ENCODE data around the gene FBLN5.
"Not testable (repeated sequence)": the region's sequence is repeated elsewhere in the genome, so short reads cannot be mapped to it uniquely, and the experiment has no call there.

The FBLN5 gene

DNA sequence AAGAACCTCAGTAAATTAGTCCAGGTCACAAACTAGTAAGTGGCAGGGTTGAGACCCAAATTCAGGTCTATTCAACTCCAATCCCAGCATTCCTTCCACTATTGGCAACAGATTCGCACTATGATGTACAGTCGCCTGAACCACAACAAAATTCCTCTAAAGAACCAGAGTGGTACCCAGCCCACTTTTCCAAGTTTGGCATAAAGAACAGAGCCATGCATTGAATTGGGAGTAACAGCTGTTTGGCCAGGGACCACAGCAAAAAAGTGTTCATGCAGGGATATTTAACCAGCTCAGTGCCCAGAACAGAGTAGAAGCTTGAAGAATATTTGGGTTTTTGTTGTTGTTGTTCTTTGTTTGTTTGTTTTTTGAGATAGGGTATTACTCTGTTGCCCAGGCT lies 89.9 kb downstream of the FBLN5 start:
- DNase-seq: no peak

- DNase-seq: no peak
Observed at GRCh38 chr14:91854327-91854934, 93.1 kb downstream of the FBLN5 start.

GRCh38 chr14:91851563-91851962 lies 95.9 kb downstream of the FBLN5 start:
- DNase-seq: no peak

GRCh38 chr14:91848504-91849001 lies 98.9 kb downstream of the FBLN5 start:
- DNase-seq: no peak

- no peak for DNase-seq
Observed at GRCh38 chr14:91847693-91848092, 99.8 kb downstream of the FBLN5 start.

DNA sequence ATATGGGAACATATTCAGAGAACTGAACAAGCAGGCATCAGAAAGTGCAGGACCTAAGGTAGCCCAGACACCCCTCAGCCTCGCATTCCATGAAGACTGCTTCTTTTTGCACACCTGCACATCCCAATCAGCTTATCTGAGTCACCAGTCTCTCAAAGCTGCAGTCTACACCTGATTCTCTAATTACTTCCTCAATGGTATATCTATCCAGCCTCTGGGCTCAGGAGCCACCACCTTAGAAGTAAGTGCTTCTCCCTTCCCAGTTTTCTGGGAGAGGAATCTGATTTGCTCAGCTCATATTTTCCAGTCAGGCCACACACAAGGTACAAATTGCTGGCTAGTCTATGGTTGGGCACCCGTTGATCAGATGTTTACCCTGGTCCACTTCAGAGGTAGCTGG lies 101.8 kb downstream of the FBLN5 start:
- DNase-seq: no peak

GRCh38 chr14:91845056-91845455 lies 102.4 kb downstream of the FBLN5 start:
- not testable (repeated sequence) for DNase-seq

DNA sequence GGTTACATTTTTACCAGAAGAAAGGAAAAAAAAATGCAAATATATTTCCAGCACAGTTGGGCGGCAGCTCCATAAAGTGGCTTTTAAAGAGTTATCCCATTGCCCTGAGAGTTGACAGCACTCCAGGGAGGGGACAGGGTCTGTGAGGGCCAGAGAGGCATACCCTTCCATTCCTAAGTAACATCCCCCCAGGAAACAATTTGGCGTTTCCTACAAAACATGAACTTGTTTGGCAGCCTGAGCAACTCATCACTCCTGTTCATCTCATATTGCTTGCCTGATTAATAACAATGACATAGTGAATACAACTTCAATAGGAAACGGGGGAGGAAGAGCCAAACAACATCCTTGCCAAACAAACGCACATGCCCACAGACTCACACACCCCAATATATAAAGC lies 103.5 kb downstream of the FBLN5 start:
- no peak for DNase-seq

DNA sequence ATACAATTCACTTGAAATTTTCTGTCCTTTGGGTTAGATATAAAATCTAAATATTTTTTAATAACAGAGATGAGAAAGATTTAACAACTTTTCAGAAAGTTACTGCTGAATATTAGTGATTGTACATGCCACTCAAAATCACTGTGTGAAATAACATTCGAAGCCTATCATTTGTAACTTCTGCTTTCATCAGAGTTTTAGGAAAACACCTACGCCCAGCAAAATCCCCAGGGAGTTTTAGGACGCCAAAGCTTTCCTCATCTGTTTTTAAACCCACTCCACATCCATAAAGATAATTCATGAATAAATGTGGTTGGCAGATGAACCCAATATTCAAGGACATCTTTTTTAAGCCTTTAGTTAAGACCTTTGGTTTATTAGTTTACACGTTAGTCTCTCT lies 104.1 kb downstream of the FBLN5 start:
- DNase-seq: no peak

DNA sequence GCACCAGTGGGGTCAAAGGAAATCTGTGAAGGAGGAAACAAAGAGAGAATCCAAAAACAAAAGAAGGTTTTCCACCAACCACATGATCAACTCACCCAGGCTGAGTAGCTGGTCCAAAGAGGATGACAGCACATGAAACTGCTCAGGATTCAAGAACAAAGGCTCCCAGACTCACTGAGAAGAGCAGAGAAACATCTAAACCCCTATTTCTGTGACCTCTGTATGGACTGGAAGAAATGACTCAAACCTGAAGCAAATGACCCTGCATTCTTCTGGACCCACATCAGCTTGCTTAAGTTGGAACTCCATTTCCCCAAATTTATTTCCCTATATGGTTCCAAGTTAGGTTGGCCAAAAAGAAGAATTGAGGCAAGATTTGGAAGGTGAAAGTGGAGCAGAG lies 106.4 kb downstream of the FBLN5 start:
- DNase-seq: no peak

- DNase-seq: no peak
Observed at GRCh38 chr14:91839749-91840148, 107.7 kb downstream of the FBLN5 start.

- no peak for DNase-seq
Observed at GRCh38 chr14:91837076-91837475, 110.4 kb downstream of the FBLN5 start.

DNA sequence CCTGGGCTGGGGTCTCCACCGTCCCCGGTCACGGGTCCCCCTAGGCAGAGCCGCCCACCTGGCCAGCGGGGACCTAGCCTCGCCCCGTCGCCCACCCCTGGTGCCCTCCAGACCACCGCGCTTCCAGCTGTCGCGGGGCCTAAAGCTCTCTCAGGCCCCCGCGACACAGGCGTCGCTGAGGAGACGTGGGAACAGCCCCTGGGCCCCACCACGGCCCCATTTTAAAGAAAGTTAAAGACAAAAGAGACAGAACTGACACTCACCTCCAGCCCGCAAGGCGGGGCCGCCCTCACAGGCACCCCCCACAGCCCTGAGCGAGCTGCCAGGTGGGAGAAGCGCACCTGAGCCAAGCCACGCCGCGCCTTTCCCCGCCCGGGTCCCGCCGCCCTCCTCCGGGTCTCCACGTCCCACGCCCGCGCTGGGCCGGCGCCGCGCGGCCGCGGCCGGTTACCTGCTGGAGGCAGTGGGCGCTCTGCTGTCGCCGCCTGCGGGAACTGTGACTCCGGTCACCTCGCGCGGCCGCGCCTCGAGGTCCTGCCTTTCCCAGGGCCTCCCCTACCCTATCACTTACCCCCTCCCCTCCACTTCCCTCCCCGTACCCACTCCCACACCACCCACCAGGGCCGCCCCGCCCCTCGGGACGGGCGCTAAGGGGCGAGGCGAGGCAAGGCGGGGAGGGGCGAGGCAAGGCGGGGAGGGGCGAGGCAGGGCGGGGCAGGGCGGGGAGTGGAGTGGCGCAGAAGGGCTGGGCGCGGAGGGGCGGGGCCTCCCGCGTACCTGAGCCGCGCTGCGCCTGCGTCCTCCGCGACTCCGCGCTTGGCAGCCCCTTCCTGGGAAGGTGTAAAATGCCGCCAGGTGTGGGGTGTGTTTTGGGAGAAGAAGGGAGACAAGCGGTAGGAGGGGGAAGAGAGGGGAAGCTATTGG lies 111.3 kb downstream of the FBLN5 start:
- peak; percentile 91 for DNase-seq

GRCh38 chr14:91835197-91835919 lies 112.1 kb downstream of the FBLN5 start:
- DNase-seq: no peak

- DNase-seq: no peak
Observed at GRCh38 chr14:91834571-91834970, 112.9 kb downstream of the FBLN5 start.

- DNase-seq: no peak
Observed at GRCh38 chr14:91831337-91831736, 116.2 kb downstream of the FBLN5 start.

DNA sequence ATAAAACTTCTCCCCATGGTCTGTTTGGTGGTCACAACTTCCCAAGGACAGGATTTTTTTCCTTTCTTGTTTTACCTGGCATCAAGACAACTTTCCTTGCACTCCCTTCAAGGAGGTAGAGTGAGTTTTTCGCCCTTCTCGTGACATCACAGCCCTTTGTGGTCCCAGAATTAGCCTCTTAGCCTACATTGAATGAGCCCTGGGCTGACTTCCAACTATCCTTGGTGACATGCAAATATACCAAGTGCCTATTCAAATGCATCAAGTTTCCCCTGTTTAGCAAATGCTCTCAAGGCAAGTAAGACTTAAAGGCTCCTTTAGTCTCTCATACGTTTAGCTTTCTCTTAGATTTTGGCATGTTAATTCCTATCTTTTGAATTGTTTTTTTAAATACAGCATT lies 116.7 kb downstream of the FBLN5 start:
- DNase-seq: peak; percentile 27

DNA sequence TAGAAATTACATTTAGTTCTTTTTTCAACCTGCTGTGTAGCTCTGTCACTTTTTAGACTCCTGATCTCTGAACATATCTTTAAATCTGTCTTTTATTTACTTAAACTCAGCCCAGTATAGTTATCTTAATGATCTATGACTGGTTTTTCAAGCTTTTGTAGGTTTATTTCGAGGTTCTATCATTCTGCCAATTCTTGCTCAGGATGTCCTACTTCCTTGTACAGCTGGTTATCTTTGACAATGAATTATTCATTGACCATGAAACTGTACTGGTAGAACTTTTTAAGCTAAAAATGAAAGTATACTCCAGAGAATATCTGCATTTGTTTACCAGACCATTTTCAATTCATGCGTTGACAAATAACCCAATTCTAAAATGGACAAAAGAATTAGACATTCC lies 118.0 kb downstream of the FBLN5 start:
- DNase-seq: peak; percentile 17

GRCh38 chr14:91827746-91828145 lies 119.7 kb downstream of the FBLN5 start:
- no peak for DNase-seq

All from hematopoietic multipotent progenitor cell treated with erythropoietin and hydrocortisone succinate and interleukin-3 and kit ligand, for 4 days (in vitro differentiated cells).